CD1c-positive myeloid dendritic cell (primary cell): ENCODE results near the gene ERP29.
"Not testable (repeated sequence)": the region's sequence is repeated elsewhere in the genome, so short reads cannot be mapped to it uniquely, and the experiment has no call there.

Experiments used
- DNase-seq: peaks from one replicate; pipeline ENCODE4 v3.0.0-alpha.2; 2016; ENCODE audit errors: extremely low spot score

Gene ERP29

GRCh38 chr12:112012775-112013600, at the start of gene ERP29, which contains the start of gene TMEM116:
ERP29 (plus strand) TSS chr12:112013426; CDS start chr12:112013466, 40 bp downstream.
TMEM116 (minus strand) TSS chr12:112013165; CDS start chr12:112005270, 7,895 bp downstream.
- peak; percentile 100 for DNase-seq

- no peak for DNase-seq
Observed at GRCh38 chr12:111964935-111965334, 48.3 kb upstream of the ERP29 start.

GRCh38 chr12:111971800-111972199, 41.4 kb upstream of the ERP29 start:
- no peak for DNase-seq

- no peak for DNase-seq
Observed at GRCh38 chr12:111975161-111975931, 37.9 kb upstream of the ERP29 start.

- DNase-seq: no peak
Observed at GRCh38 chr12:111976291-111976690, 36.9 kb upstream of the ERP29 start.

GRCh38 chr12:111976860-111977259, 36.4 kb upstream of the ERP29 start:
- DNase-seq: no peak

- no peak for DNase-seq
Observed at GRCh38 chr12:111978545-111978944, 34.7 kb upstream of the ERP29 start.

- DNase-seq: no peak
Observed at GRCh38 chr12:111980598-111980997, 32.6 kb upstream of the ERP29 start.

- DNase-seq: no peak
Observed at GRCh38 chr12:111981987-111982386, 31.2 kb upstream of the ERP29 start.

GRCh38 chr12:111984820-111985219, 28.4 kb upstream of the ERP29 start:
- no peak for DNase-seq

GRCh38 chr12:111991535-111991934, 21.7 kb upstream of the ERP29 start:
- no peak for DNase-seq

GRCh38 chr12:111991946-111992345, 21.3 kb upstream of the ERP29 start:
- DNase-seq: no peak

GRCh38 chr12:111992464-111992863, 20.8 kb upstream of the ERP29 start:
- no peak for DNase-seq

- DNase-seq: no peak
Observed at GRCh38 chr12:111993292-111994150, 19.7 kb upstream of the ERP29 start.

- peak; percentile 78 for DNase-seq
Observed at GRCh38 chr12:111994211-111995111, 18.8 kb upstream of the ERP29 start.

GRCh38 chr12:111995782-111996480, 17.3 kb upstream of the ERP29 start:
- no peak for DNase-seq

- no peak for DNase-seq
Observed at GRCh38 chr12:111997300-111997699, 15.9 kb upstream of the ERP29 start.

- DNase-seq: no peak
Observed at GRCh38 chr12:111998015-111998414, 15.2 kb upstream of the ERP29 start.

- not testable (repeated sequence) for DNase-seq
Observed at GRCh38 chr12:111999129-111999528, 14.1 kb upstream of the ERP29 start.

GRCh38 chr12:112000820-112001219, 12.4 kb upstream of the ERP29 start:
- DNase-seq: no peak
